H9 (cell line): Measurements from ENCODE around the gene PFDN4. TPM values are rescaled to one million over a fixed set of nuclear protein-coding genes. Genes with fewer than 3 reads are reported as not detected.

Source experiments
- DNase-seq: peaks from one replicate; pipeline ENCODE4 v3.0.0-alpha.2; 2017
- H2AFZ ChIP-seq: one replicate; pipeline ENCODE4 v1.6.1; 2013; ENCODE audit warnings: mild to moderate bottlenecking, low read length, control low read depth, moderate library complexity
- H2AK5ac ChIP-seq: 2 replicates; pipeline ENCODE4 v1.6.1; 2013; ENCODE audit warnings: low read length, control low read depth, mixed read lengths; ENCODE audit not compliant: insufficient read length
- H2BK120ac ChIP-seq: one replicate; pipeline ENCODE4 v1.6.1; 2013; ENCODE audit warnings: low read depth, mild to moderate bottlenecking, low read length, control low read depth, inconsistent platforms; ENCODE audit not compliant: poor library complexity, severe bottlenecking
- H2BK12ac ChIP-seq: 2 replicates; pipeline ENCODE4 v1.6.1; 2013; ENCODE audit warnings: low read length, control low read depth, mixed read lengths, low read depth; ENCODE audit not compliant: insufficient read length
- H2BK15ac ChIP-seq: 2 replicates; pipeline ENCODE4 v1.6.1; 2013; ENCODE audit warnings: low read depth, low read length, control low read depth
- H2BK20ac ChIP-seq: one replicate; pipeline ENCODE4 v1.6.1; 2013; ENCODE audit warnings: low read depth, mild to moderate bottlenecking, low read length, control low read depth, inconsistent platforms; ENCODE audit not compliant: poor library complexity, severe bottlenecking
- H2BK5ac ChIP-seq: 2 replicates; pipeline ENCODE4 v1.6.1; 2013; ENCODE audit warnings: low read length, control low read depth, mixed read lengths; ENCODE audit not compliant: insufficient read length
- H3K14ac ChIP-seq: 2 replicates; pipeline ENCODE4 v1.6.1; 2013; ENCODE audit warnings: low read length, control low read depth; ENCODE audit not compliant: insufficient read depth
- H3K18ac ChIP-seq: 2 replicates; pipeline ENCODE4 v1.6.1; 2013; ENCODE audit warnings: low read depth, mild to moderate bottlenecking, mixed read lengths, low read length, control low read depth; ENCODE audit not compliant: insufficient read length
- H3K23ac ChIP-seq: 2 replicates; pipeline ENCODE4 v1.6.1; 2013; ENCODE audit warnings: low read length, control low read depth, mixed read lengths, low read depth; ENCODE audit not compliant: insufficient read length
- H3K23me2 ChIP-seq: 2 replicates; pipeline ENCODE4 v1.6.1; 2013; ENCODE audit warnings: low read depth, mild to moderate bottlenecking, mixed read lengths, low read length, control low read depth; ENCODE audit not compliant: insufficient read length, poor library complexity, severe bottlenecking
- H3K27ac ChIP-seq: 2 replicates; pipeline ENCODE4 v1.5.1; 2013; ENCODE audit warnings: low read length, control low read depth, mixed read lengths, low read depth; ENCODE audit not compliant: insufficient read length
- H3K27me3 ChIP-seq: 2 replicates; pipeline ENCODE4 v1.6.1; 2013; ENCODE audit warnings: low read length, control low read depth, inconsistent platforms; ENCODE audit not compliant: insufficient read depth
- H3K4ac ChIP-seq: 2 replicates; pipeline ENCODE4 v1.6.1; 2013; ENCODE audit warnings: low read depth, mild to moderate bottlenecking, control low read depth, inconsistent platforms, low read length, moderate library complexity
- H3K4me1 ChIP-seq: 2 replicates; pipeline ENCODE4 v1.6.1; 2013; ENCODE audit warnings: low read length, control low read depth, inconsistent platforms; ENCODE audit not compliant: insufficient read depth
- H3K4me2 ChIP-seq: 2 replicates; pipeline ENCODE4 v1.6.1; 2013; ENCODE audit warnings: low read length, control low read depth, mixed read lengths; ENCODE audit not compliant: insufficient read length, insufficient read depth
- H3K56ac ChIP-seq: 2 replicates; pipeline ENCODE4 v1.6.1; 2013; ENCODE audit warnings: low read depth, mild to moderate bottlenecking, mixed read lengths, low read length, control low read depth; ENCODE audit not compliant: insufficient read length
- H3K79me1 ChIP-seq: 2 replicates; pipeline ENCODE4 v1.6.1; 2013; ENCODE audit warnings: low read depth, mild to moderate bottlenecking, moderate library complexity, low read length, control low read depth, inconsistent platforms; ENCODE audit not compliant: insufficient read depth, poor library complexity, severe bottlenecking
- H3K79me2 ChIP-seq: 2 replicates; pipeline ENCODE4 v1.6.1; 2013; ENCODE audit warnings: low read length, control low read depth, inconsistent platforms; ENCODE audit not compliant: insufficient read depth
- H3K9ac ChIP-seq: 2 replicates; pipeline ENCODE4 v1.6.1; 2013; ENCODE audit warnings: low read length, control low read depth, mixed read lengths; ENCODE audit not compliant: insufficient read length; ENCODE audit errors: extremely low read depth
- H3K9me3 ChIP-seq: one replicate; pipeline ENCODE4 v1.6.1; 2013; ENCODE audit warnings: low read depth, low read length, inconsistent platforms; ENCODE audit not compliant: control insufficient read depth
- H3T11ph ChIP-seq: one replicate; pipeline ENCODE4 v1.6.1; 2013; ENCODE audit warnings: mild to moderate bottlenecking, low read length, control low read depth, inconsistent platforms
- H4K20me1 ChIP-seq: one replicate; pipeline ENCODE4 v1.6.1; 2013; ENCODE audit not compliant: control insufficient read depth, insufficient read length, insufficient read depth
- H4K5ac ChIP-seq: 2 replicates; pipeline ENCODE4 v1.6.1; 2013; ENCODE audit warnings: low read depth, mild to moderate bottlenecking, mixed read lengths, low read length, control low read depth; ENCODE audit not compliant: insufficient read length
- H4K8ac ChIP-seq: replicated peaks from 2 replicates; pipeline ENCODE4 v1.6.1; 2013; ENCODE audit warnings: low read length, control low read depth, mixed read lengths, low read depth; ENCODE audit not compliant: insufficient read length
- H4K91ac ChIP-seq: 2 replicates; pipeline ENCODE4 v1.6.1; 2013; ENCODE audit warnings: low read depth, mild to moderate bottlenecking, moderate library complexity, mixed read lengths, low read length, control low read depth; ENCODE audit not compliant: insufficient read length
- H3K27ac Mint-ChIP-seq, 3 experiments: 2 replicates in 2 of 3; 3 replicates in 1 of 3; pipeline ENCODE4 v1.8.0; 2020 to 2021; ENCODE audit warnings: mixed read lengths in 3 of 3, mild to moderate bottlenecking in 1 of 3, moderate library complexity in 1 of 3
- H3K27me3 Mint-ChIP-seq: 2 replicates; pipeline ENCODE4 v1.8.0; 2021; ENCODE audit warnings: low read depth, mild to moderate bottlenecking, moderate library complexity, mixed read lengths
- H3K36me3 Mint-ChIP-seq, 3 experiments: 2 replicates in 2 of 3; 3 replicates in 1 of 3; pipeline ENCODE4 v1.8.0; 2020 to 2021; ENCODE audit warnings: low read depth in 3 of 3, mixed read lengths in 3 of 3; ENCODE audit not compliant: insufficient read depth in 1 of 3
- H3K4me1 Mint-ChIP-seq, 2 experiments: 2 replicates each; pipeline ENCODE4 v1.8.0; 2020; ENCODE audit warnings: mixed read lengths in 2 of 2
- H3K4me3 Mint-ChIP-seq, 2 experiments: 2 replicates in 1 of 2; 3 replicates in 1 of 2; pipeline ENCODE4 v1.8.0; 2020 to 2021; ENCODE audit warnings: mild to moderate bottlenecking in 2 of 2, mixed read lengths in 2 of 2, moderate library complexity in 1 of 2
- H3K9me3 Mint-ChIP-seq, 2 experiments: 2 replicates in 1 of 2; 3 replicates in 1 of 2; pipeline ENCODE4 v1.8.0; 2020; ENCODE audit warnings: mild to moderate bottlenecking in 2 of 2, mixed read lengths in 2 of 2, moderate library complexity in 1 of 2
- CTCF ChIP-seq: fragments of 200-600 bp; sonication (generic); conservative IDR thresholded peaks from 3 replicates; pipeline ENCODE4 v1.8.0; 2021; ENCODE audit warnings: antibody characterized with exemption, mild to moderate bottlenecking
- WGBS: extraction: QIAGEN DNeasy Blood & Tissue Kit; methylation state at CpG from one replicate; pipeline ENCODE4 v1.1.7; 2013; ENCODE audit warnings: missing lambda C conversion rate, low lambda C conversion rate, mixed read lengths; ENCODE audit not compliant: insufficient read length; ENCODE audit errors: extremely low coverage; 5-methylcytosine and 5-hydroxymethylcytosine counted together
- total RNA-seq: library from RNA; stranded (reverse); gene quantifications from 2 replicates; pipeline ENCODE4 v1.2.1, GENCODE V29; 2021

PFDN4 gene
- total RNA-seq, 1 experiment from 2014 or later = 73.6 TPM

GRCh38 chr20:54257071-54257816, 49.4 kb downstream of the PFDN4 start:
- Histone ChIP-seq H3K79me2 (no peaks in the 10 kb centered on the region), H3K18ac (no peak overlapping the region), H2AFZ (no peak overlapping the region), H4K91ac (no peak overlapping the region), H4K20me1 (no peaks in the 10 kb centered on the region), H3K56ac (no peak overlapping the region), H3K79me1 (no peaks in the 10 kb centered on the region), H3K27me3 (no peaks in the 10 kb centered on the region), H3K4ac (no peak overlapping the region; the same call in 1 of the 2 replicates), H2BK12ac (no peak overlapping the region), H3K23me2 (no peaks in the 10 kb centered on the region), H3T11ph (no peak overlapping the region), H3K27ac (no peak overlapping the region), H4K8ac (no peak overlapping the region), H3K23ac (no peak overlapping the region), H3K9me3 (no peaks in the 10 kb centered on the region), H3K4me2 (no peak overlapping the region), H3K9ac (no peak overlapping the region), H2AK5ac (no peak overlapping the region), H3K14ac (no peak overlapping the region), H3K4me1 (no peaks in the 10 kb centered on the region), H2BK5ac (no peak overlapping the region), H2BK15ac (no peak overlapping the region), H2BK20ac (no peak overlapping the region), H2BK120ac (no peak overlapping the region), H4K5ac (no peak overlapping the region)
- Mint-ChIP-seq H3K4me3 (no peak overlapping the region), H3K27me3 (no peaks in the 10 kb centered on the region), H3K36me3 (no peaks in the 10 kb centered on the region), H3K27ac (no peak overlapping the region; a peak in 1 of 7 replicates), H3K9me3 (no peaks in the 10 kb centered on the region), H3K4me1 (peaks cover 6 to 12% of the 10 kb centered on the region in 2 experiments)
- TF ChIP-seq CTCF = no peak
- WGBS = no CpG with 5 or more reads among the region's 4 CpGs
- DNase-seq = no peak
